GM18520 (cell line): ENCODE results near the gene NR1H4.
"Not testable (repeated sequence)": the region's sequence is repeated elsewhere in the genome, so short reads cannot be mapped to it uniquely, and the experiment has no call there.

Experiments
- ATAC-seq: cut with Tn5 transposase; IDR thresholded peaks from one replicate; pipeline ENCODE4 v1.9.1; 2021; ENCODE audit not compliant: unreplicated experiment

The NR1H4 gene

GRCh38 chr12:100473716-100474150, at the start of gene NR1H4:
NR1H4 (plus strand) TSS chr12:100473866; CDS start chr12:100493324, 19,458 bp downstream.
- no peak for ATAC-seq

GRCh38 chr12:100426145-100426544, 47.5 kb upstream of the NR1H4 start:
- ATAC-seq: no peak

- no peak for ATAC-seq
Measured at GRCh38 chr12:100427078-100427477, 46.6 kb upstream of the NR1H4 start.

- not testable (repeated sequence) for ATAC-seq
Measured at GRCh38 chr12:100430251-100430650, 43.4 kb upstream of the NR1H4 start.

- no peak for ATAC-seq
Measured at GRCh38 chr12:100433701-100434100, 40.0 kb upstream of the NR1H4 start.

- ATAC-seq: no peak
Measured at GRCh38 chr12:100434177-100434576, 39.5 kb upstream of the NR1H4 start.

GRCh38 chr12:100435957-100436356, 37.7 kb upstream of the NR1H4 start:
- no peak for ATAC-seq

- ATAC-seq: no peak
Measured at GRCh38 chr12:100437038-100437841, 36.4 kb upstream of the NR1H4 start.

- no peak for ATAC-seq
Measured at GRCh38 chr12:100439797-100440196, 33.9 kb upstream of the NR1H4 start.

GRCh38 chr12:100442403-100442802, 31.3 kb upstream of the NR1H4 start:
- no peak for ATAC-seq

GRCh38 chr12:100443434-100443833, 30.2 kb upstream of the NR1H4 start:
- no peak for ATAC-seq

GRCh38 chr12:100445081-100445481, 28.6 kb upstream of the NR1H4 start:
- no peak for ATAC-seq

GRCh38 chr12:100447381-100447780, 26.3 kb upstream of the NR1H4 start:
- ATAC-seq: no peak

GRCh38 chr12:100448656-100449055, 25.0 kb upstream of the NR1H4 start:
- no peak for ATAC-seq

GRCh38 chr12:100450735-100451134, 22.9 kb upstream of the NR1H4 start:
- ATAC-seq: no peak

GRCh38 chr12:100453951-100454350, 19.7 kb upstream of the NR1H4 start:
- ATAC-seq: no peak

GRCh38 chr12:100455896-100456295, 17.8 kb upstream of the NR1H4 start:
- no peak for ATAC-seq

- no peak for ATAC-seq
Measured at GRCh38 chr12:100458191-100458590, 15.5 kb upstream of the NR1H4 start.

GRCh38 chr12:100460702-100461101, 13.0 kb upstream of the NR1H4 start:
- ATAC-seq: no peak

GRCh38 chr12:100461330-100461973, 12.2 kb upstream of the NR1H4 start:
- ATAC-seq: no peak

- no peak for ATAC-seq
Measured at GRCh38 chr12:100463661-100464060, 10.0 kb upstream of the NR1H4 start.

- ATAC-seq: no peak
Measured at GRCh38 chr12:100464529-100464928, 9.1 kb upstream of the NR1H4 start.
